LNCaP clone FGC (cell line): Measurements from ENCODE around the gene ZDHHC18.

Source experiments
- DNase-seq: peaks from one replicate; pipeline ENCODE4 v3.0.0-alpha.2; 2011; ENCODE audit warnings: low read depth
- H3K4me3 ChIP-seq: 2 replicates; pipeline ENCODE4 v1.5.1; 2011; ENCODE audit warnings: mild to moderate bottlenecking, low read depth, low read length, control low read depth
- CTCF ChIP-seq: IDR thresholded peaks from 2 replicates; pipeline ENCODE4 v1.5.1; 2012; ENCODE audit warnings: mild to moderate bottlenecking; ENCODE audit not compliant: control insufficient read depth, insufficient read depth; ENCODE audit errors: extremely low read depth

Gene ZDHHC18

GRCh38 chr1:26827663-26828062 is 1.2 kb downstream of the ZDHHC18 start:
- peak overlapping the region; percentile 60 for H3K4me3 ChIP-seq
- no peak for DNase-seq
- TF ChIP-seq CTCF, result no peak

GRCh38 chr1:26828411-26828991 is 2.0 kb downstream of the ZDHHC18 start:
- no peak for TF ChIP-seq CTCF
- no peak overlapping the region for H3K4me3 ChIP-seq
- no peak for DNase-seq

GRCh38 chr1:26829184-26829911 is 2.9 kb downstream of the ZDHHC18 start:
- TF ChIP-seq CTCF, result no peak
- no peak for DNase-seq
- H3K4me3 ChIP-seq, result no peak overlapping the region

GRCh38 chr1:26831059-26831458 is 4.6 kb downstream of the ZDHHC18 start:
- H3K4me3 ChIP-seq, result no peak overlapping the region
- TF ChIP-seq CTCF, result no peak

GRCh38 chr1:26831546-26832248 is 5.2 kb downstream of the ZDHHC18 start:
- H3K4me3 ChIP-seq, result no peak overlapping the region
- no peak for DNase-seq
- TF ChIP-seq CTCF, result no peak

More at GRCh38 chr1:26831059-26831458, 4.6 kb downstream of the ZDHHC18 start:
- no peak for DNase-seq

GRCh38 chr1:26832249-26832960 is 5.9 kb downstream of the ZDHHC18 start:
- TF ChIP-seq CTCF, result no peak
- no peak for DNase-seq
- H3K4me3 ChIP-seq, result no peak overlapping the region
